ENCODE measurements around the gene STK39. TPM values are rescaled to one million over a fixed set of nuclear protein-coding genes. Genes with fewer than 3 reads are reported as not detected.

STK39 gene
- total RNA-seq, 1 donor from 2014 or later = 26.9 TPM

DNA sequence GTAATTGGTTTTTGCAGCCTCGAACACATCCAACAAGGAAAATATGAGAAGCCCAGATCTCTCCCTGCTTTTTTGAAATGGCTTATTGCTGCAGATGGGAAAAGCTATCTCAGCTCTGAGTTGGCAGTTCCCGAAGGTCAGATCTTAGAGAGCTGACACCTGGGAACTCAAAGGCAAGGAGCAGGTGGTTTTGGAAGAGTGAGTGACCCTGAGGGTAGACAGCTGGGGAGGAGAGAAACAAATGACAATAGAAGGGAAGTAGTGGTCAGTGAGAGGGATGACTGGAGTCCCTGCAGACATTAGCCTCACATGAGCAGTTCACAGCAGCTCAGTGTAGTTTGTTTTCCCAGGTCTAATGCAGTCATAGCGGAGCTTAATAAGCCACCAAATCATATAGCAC, 317.9 kb downstream of the STK39 start:
- peaks cover 26% of the 10 kb centered on the region for H3K27me3 Mint-ChIP-seq (ENCODE audit: unreplicated experiment)
- no peak overlapping the region for H3K4me3 Mint-ChIP-seq (ENCODE audit: unreplicated experiment)
- H3K4me1 Mint-ChIP-seq (ENCODE audit: unreplicated experiment) = no peaks in the 10 kb centered on the region
- no peaks in the 10 kb centered on the region for H3K36me3 Mint-ChIP-seq (ENCODE audit: unreplicated experiment)
- DNase-seq (ENCODE audit: extremely low spot score, unreplicated experiment) = no peak
- no peaks in the 10 kb centered on the region for H3K9me3 Mint-ChIP-seq (ENCODE audit: unreplicated experiment)
- no peak overlapping the region for H3K27ac Mint-ChIP-seq (ENCODE audit: unreplicated experiment)
- TF ChIP-seq, protein P1, sequence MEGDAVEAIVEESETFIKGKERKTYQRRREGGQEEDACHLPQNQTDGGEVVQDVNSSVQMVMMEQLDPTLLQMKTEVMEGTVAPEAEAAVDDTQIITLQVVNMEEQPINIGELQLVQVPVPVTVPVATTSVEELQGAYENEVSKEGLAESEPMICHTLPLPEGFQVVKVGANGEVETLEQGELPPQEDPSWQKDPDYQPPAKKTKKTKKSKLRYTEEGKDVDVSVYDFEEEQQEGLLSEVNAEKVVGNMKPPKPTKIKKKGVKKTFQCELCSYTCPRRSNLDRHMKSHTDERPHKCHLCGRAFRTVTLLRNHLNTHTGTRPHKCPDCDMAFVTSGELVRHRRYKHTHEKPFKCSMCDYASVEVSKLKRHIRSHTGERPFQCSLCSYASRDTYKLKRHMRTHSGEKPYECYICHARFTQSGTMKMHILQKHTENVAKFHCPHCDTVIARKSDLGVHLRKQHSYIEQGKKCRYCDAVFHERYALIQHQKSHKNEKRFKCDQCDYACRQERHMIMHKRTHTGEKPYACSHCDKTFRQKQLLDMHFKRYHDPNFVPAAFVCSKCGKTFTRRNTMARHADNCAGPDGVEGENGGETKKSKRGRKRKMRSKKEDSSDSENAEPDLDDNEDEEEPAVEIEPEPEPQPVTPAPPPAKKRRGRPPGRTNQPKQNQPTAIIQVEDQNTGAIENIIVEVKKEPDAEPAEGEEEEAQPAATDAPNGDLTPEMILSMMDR (IDR thresholded peaks at IDR 0.05) = no peak

DNA sequence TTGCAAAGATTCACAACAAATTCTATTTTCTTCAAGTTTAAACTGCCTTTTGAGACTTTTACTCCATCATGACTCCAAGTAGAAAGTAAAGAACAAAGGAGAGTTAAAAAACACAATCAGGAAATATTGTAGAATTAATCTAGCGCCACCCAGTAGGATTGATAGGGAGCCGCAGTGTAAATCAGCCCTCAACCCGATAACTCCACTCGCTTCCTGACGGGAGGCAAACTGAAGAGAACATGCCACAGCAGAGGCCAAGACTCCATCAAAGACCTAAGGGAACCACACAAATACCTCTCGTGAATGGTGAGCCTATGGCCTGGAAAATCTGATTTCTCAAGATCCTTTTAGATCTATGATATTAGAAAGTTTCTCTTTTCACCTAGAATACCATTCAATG, 319.0 kb downstream of the STK39 start:
- Mint-ChIP-seq H3K27ac (ENCODE audit: unreplicated experiment) (no peak overlapping the region), H3K4me3 (ENCODE audit: unreplicated experiment) (no peak overlapping the region), H3K27me3 (ENCODE audit: unreplicated experiment) (peaks cover 28% of the 10 kb centered on the region), H3K4me1 (ENCODE audit: unreplicated experiment) (no peaks in the 10 kb centered on the region), H3K36me3 (ENCODE audit: unreplicated experiment) (no peaks in the 10 kb centered on the region), H3K9me3 (ENCODE audit: unreplicated experiment) (no peaks in the 10 kb centered on the region)
- DNase-seq (ENCODE audit: extremely low spot score, unreplicated experiment) = no peak
- TF ChIP-seq, protein P1 (IDR thresholded peaks at IDR 0.05) = no peak

DNA sequence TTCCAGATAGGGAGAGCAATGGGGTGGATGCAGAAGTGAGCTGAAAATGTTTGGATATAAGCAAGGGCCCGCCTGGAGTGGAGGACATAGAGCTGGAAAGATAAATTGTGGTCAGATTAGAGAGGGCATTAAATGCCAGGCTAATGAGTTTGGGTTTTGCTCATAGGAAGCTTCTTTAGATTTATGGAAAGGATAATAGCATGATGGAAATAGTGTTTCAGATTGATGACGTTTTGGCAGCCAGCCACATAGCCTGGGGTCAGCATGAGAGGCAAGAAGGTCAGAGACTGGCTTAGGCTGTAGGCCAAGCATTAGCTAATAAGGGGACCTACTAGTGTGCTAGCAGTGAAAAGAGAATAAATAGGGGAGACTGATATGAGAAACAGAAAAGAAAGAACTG, 321.6 kb downstream of the STK39 start:
- no peaks in the 10 kb centered on the region for H3K4me1 Mint-ChIP-seq (ENCODE audit: unreplicated experiment)
- TF ChIP-seq, protein P1 (IDR thresholded peaks at IDR 0.05) = no peak
- H3K4me3 Mint-ChIP-seq (ENCODE audit: unreplicated experiment) = no peak overlapping the region
- DNase-seq (ENCODE audit: extremely low spot score, unreplicated experiment) = no peak
- H3K36me3 Mint-ChIP-seq (ENCODE audit: unreplicated experiment) = no peaks in the 10 kb centered on the region
- H3K9me3 Mint-ChIP-seq (ENCODE audit: unreplicated experiment) = no peaks in the 10 kb centered on the region
- H3K27ac Mint-ChIP-seq (ENCODE audit: unreplicated experiment) = no peak overlapping the region
- peaks cover 26% of the 10 kb centered on the region for H3K27me3 Mint-ChIP-seq (ENCODE audit: unreplicated experiment)

DNA sequence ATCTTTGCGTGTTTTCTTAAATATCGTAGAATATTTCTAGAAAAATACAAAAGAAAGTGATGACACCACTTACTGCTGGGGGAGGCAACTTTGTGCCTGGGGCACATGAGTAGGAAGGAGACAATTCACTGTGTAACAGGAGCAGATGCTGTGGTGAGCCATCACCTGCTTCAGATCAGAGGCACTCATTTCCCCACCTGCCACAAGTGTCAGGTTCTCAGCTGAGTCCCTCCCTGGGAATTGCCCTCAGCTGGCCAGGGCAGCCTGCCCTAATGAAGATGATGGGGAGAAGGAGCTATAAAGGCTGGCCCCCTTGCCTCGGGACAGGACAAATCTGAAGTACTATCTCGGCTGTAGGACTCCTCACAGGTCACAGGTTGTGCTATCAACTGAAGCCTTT, 322.8 kb downstream of the STK39 start:
- Mint-ChIP-seq H3K9me3 (ENCODE audit: unreplicated experiment) (no peaks in the 10 kb centered on the region), H3K36me3 (ENCODE audit: unreplicated experiment) (no peaks in the 10 kb centered on the region), H3K27ac (ENCODE audit: unreplicated experiment) (no peak overlapping the region), H3K27me3 (ENCODE audit: unreplicated experiment) (peaks cover 23% of the 10 kb centered on the region), H3K4me3 (ENCODE audit: unreplicated experiment) (no peak overlapping the region), H3K4me1 (ENCODE audit: unreplicated experiment) (no peaks in the 10 kb centered on the region)
- DNase-seq (ENCODE audit: extremely low spot score, unreplicated experiment) = no peak
- TF ChIP-seq, protein P1 (IDR thresholded peaks at IDR 0.05) = no peak

DNA sequence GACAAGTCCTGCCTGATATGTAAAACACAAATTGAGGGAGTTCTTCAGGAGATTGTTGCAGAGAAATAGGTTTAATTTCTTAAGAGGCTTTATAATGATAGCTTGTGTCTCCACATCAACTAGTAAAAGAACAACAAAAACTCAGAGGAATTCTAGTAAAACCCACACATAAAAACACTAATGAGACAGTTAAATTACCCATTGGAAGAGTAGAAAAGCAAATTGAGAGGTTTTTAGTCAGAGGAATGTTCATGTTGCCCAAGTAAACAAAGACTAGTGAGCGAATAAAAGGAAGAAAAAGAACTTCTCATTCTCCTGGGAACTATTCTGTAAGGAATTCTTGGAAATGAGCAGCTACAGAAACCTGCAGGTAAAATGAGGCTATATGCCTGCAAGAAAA, 330.6 kb downstream of the STK39 start:
- H3K4me3 Mint-ChIP-seq (ENCODE audit: unreplicated experiment) = no peak overlapping the region
- H3K27me3 Mint-ChIP-seq (ENCODE audit: unreplicated experiment) = peaks cover 34% of the 10 kb centered on the region
- no peaks in the 10 kb centered on the region for H3K36me3 Mint-ChIP-seq (ENCODE audit: unreplicated experiment)
- no peaks in the 10 kb centered on the region for H3K4me1 Mint-ChIP-seq (ENCODE audit: unreplicated experiment)
- H3K27ac Mint-ChIP-seq (ENCODE audit: unreplicated experiment) = no peak overlapping the region
- DNase-seq (ENCODE audit: extremely low spot score, unreplicated experiment) = no peak
- TF ChIP-seq, protein P1 (IDR thresholded peaks at IDR 0.05) = no peak
- no peaks in the 10 kb centered on the region for H3K9me3 Mint-ChIP-seq (ENCODE audit: unreplicated experiment)
